SU-DHL-6 (cell line): ENCODE measurements around the gene BRCA1.

ENCODE experiments used
- H2AFZ ChIP-seq: fragments of 200-600 bp; sonication (generic); 2 replicates; pipeline ENCODE4 v1.6.1; 2014; ENCODE audit warnings: low read depth, mild to moderate bottlenecking, moderate library complexity, mixed read lengths, antibody characterized with exemption, low read length; ENCODE audit not compliant: severe bottlenecking
- H3F3A ChIP-seq: fragments of 200-600 bp; shearing (Covaris generic); 2 replicates; pipeline ENCODE4 v1.6.0; 2016; ENCODE audit warnings: antibody characterized with exemption, mild to moderate bottlenecking; ENCODE audit not compliant: insufficient read depth
- H3K27ac ChIP-seq: fragments of 200-600 bp; sonication (generic); 2 replicates; pipeline ENCODE4 v1.5.1; 2016; ENCODE audit warnings: low read depth, mild to moderate bottlenecking, low read length, moderate library complexity, mixed read lengths
- H3K27me3 ChIP-seq: fragments of 200-600 bp; sonication (generic), shearing (Covaris generic); 2 replicates; pipeline ENCODE4 v1.6.0; 2014; ENCODE audit warnings: mild to moderate bottlenecking, low read length
- H3K36me3 ChIP-seq: fragments of 200-600 bp; sonication (generic); 2 replicates; pipeline ENCODE4 v1.6.1; 2014; ENCODE audit warnings: mild to moderate bottlenecking, low read length, mixed read lengths
- H3K4me2 ChIP-seq: fragments of 300-600, 200-600 bp; shearing (Covaris generic), sonication (generic); 2 replicates; pipeline ENCODE4 v1.6.0; 2014; ENCODE audit warnings: low read length, low read depth, mild to moderate bottlenecking; ENCODE audit not compliant: poor library complexity, severe bottlenecking
- H3K4me3 ChIP-seq: fragments of 200-600 bp; sonication (generic); 2 replicates; pipeline ENCODE4 v1.5.1; 2014; ENCODE audit warnings: antibody characterized with exemption, low read length, mild to moderate bottlenecking, mixed read lengths; ENCODE audit not compliant: insufficient read depth, poor library complexity, severe bottlenecking
- H3K79me2 ChIP-seq: fragments of 200-600 bp; sonication (generic); 2 replicates; pipeline ENCODE4 v1.6.1; 2014; ENCODE audit warnings: mild to moderate bottlenecking, low read length, moderate library complexity; ENCODE audit not compliant: insufficient read depth
- H3K9ac ChIP-seq: fragments of 200-600 bp; sonication (generic); 2 replicates; pipeline ENCODE4 v1.7.0; 2014; ENCODE audit warnings: mild to moderate bottlenecking, low read length
- H3K9me2 ChIP-seq: fragments of 200-600 bp; sonication (generic); replicated peaks from 2 replicates; pipeline ENCODE4 v1.6.1; 2014; ENCODE audit warnings: low read length; ENCODE audit not compliant: insufficient read depth
- H3K9me3 ChIP-seq: fragments of 200-600 bp; sonication (generic); 2 replicates; pipeline ENCODE4 v1.6.1; 2014; ENCODE audit warnings: low read length, mixed read lengths; ENCODE audit not compliant: insufficient read depth
- H4K20me1 ChIP-seq: fragments of 200-600 bp; sonication (generic); 2 replicates; pipeline ENCODE4 v1.6.1; 2014; ENCODE audit warnings: low read depth, mild to moderate bottlenecking, antibody characterized with exemption, low read length, moderate library complexity, mixed read lengths
- CTCF ChIP-seq: fragments of 200-600 bp; sonication (generic); IDR thresholded peaks from one replicate; pipeline ENCODE4 v1.5.1; 2017; ENCODE audit warnings: antibody characterized with exemption, mild to moderate bottlenecking, low read length, moderate library complexity; ENCODE audit not compliant: insufficient read depth, poor library complexity, severe bottlenecking
- EZH2phosphoT487 ChIP-seq: fragments of 200-600 bp; sonication (generic), shearing (Covaris generic); conservative IDR thresholded peaks from 2 replicates; pipeline ENCODE4 v1.6.1; 2018; ENCODE audit warnings: mild to moderate bottlenecking, antibody characterized with exemption, low read length, moderate library complexity, mixed read lengths

BRCA1 gene

GRCh38 chr17:43044024-43044423 is 81.1 kb downstream of the BRCA1 start:
- H3F3A ChIP-seq: no peaks in the 10 kb centered on the region
- no peaks in the 10 kb centered on the region for H4K20me1 ChIP-seq
- no peaks in the 10 kb centered on the region for H3K9me3 ChIP-seq
- H3K9me2 ChIP-seq: no peaks in the 10 kb centered on the region
- no peaks in the 10 kb centered on the region for H3K79me2 ChIP-seq
- H3K27me3 ChIP-seq: no peaks in the 10 kb centered on the region
- no peak overlapping the region for H2AFZ ChIP-seq
- no peak overlapping the region for H3K4me3 ChIP-seq
- peaks cover 8% of the 10 kb centered on the region for H3K36me3 ChIP-seq
- TF ChIP-seq CTCF: no peak
- TF ChIP-seq EZH2phosphoT487: no peak
- no peak overlapping the region for H3K27ac ChIP-seq
- no peak overlapping the region for H3K4me2 ChIP-seq
- H3K9ac ChIP-seq: no peak overlapping the region

DNA sequence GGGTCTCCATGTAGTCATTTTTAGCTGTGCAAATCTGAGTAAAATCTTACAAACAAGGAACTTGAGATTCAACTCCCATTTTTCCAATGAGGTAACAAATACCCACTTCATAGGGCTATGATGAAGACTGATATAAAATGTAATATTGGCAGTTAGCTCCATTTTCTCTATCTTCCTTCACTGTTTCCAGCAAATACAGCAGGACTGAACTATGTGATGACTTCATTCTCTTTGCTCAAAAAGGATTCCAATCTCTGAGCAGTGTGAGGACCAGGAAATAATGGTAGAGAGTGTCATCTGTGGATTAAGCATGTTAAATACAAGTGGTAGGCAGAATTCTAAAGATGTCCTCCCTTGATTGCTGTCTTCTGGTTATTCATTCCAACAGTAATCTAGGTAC is 81.9 kb downstream of the BRCA1 start:
- no peak overlapping the region for H3K9ac ChIP-seq
- no peaks in the 10 kb centered on the region for H3K79me2 ChIP-seq
- peaks cover 4% of the 10 kb centered on the region; the same call in 1 of the 2 replicates for H3K36me3 ChIP-seq
- no peaks in the 10 kb centered on the region for H3K9me3 ChIP-seq
- H3K27ac ChIP-seq: no peak overlapping the region
- H3K4me2 ChIP-seq: no peak overlapping the region
- H3F3A ChIP-seq: no peaks in the 10 kb centered on the region
- no peak overlapping the region for H2AFZ ChIP-seq
- no peak for TF ChIP-seq EZH2phosphoT487
- no peak for TF ChIP-seq CTCF
- no peaks in the 10 kb centered on the region for H3K27me3 ChIP-seq
- no peaks in the 10 kb centered on the region for H4K20me1 ChIP-seq
- H3K9me2 ChIP-seq: no peaks in the 10 kb centered on the region
- H3K4me3 ChIP-seq: no peak overlapping the region

GRCh38 chr17:43042025-43042628 is 83.0 kb downstream of the BRCA1 start:
- H3K27ac ChIP-seq: no peak overlapping the region

More at GRCh38 chr17:43042025-43042628, 83.0 kb downstream of the BRCA1 start:
- H3K4me2 ChIP-seq: no peak overlapping the region
- H4K20me1 ChIP-seq: no peaks in the 10 kb centered on the region
- peaks cover 4% of the 10 kb centered on the region; the same call in 1 of the 2 replicates for H3K36me3 ChIP-seq
- H3K4me3 ChIP-seq: no peak overlapping the region
- H3K79me2 ChIP-seq: no peaks in the 10 kb centered on the region
- H3K27me3 ChIP-seq: no peaks in the 10 kb centered on the region
- no peaks in the 10 kb centered on the region for H3K9me3 ChIP-seq
- H3F3A ChIP-seq: no peaks in the 10 kb centered on the region
- TF ChIP-seq CTCF (no peak), EZH2phosphoT487 (no peak)
- no peak overlapping the region for H2AFZ ChIP-seq
- H3K9me2 ChIP-seq: no peaks in the 10 kb centered on the region
- H3K9ac ChIP-seq: no peak overlapping the region
